GM21390 (cell line): ENCODE measurements around the gene HORMAD2.
"Not testable (repeated sequence)": the region's sequence is repeated elsewhere in the genome, so short reads cannot be mapped to it uniquely, and the experiment has no call there.

Experiments
- ATAC-seq: cut with Tn5 transposase; IDR thresholded peaks from one replicate; pipeline ENCODE4 v1.9.1; 2021; ENCODE audit not compliant: unreplicated experiment

The HORMAD2 gene

DNA sequence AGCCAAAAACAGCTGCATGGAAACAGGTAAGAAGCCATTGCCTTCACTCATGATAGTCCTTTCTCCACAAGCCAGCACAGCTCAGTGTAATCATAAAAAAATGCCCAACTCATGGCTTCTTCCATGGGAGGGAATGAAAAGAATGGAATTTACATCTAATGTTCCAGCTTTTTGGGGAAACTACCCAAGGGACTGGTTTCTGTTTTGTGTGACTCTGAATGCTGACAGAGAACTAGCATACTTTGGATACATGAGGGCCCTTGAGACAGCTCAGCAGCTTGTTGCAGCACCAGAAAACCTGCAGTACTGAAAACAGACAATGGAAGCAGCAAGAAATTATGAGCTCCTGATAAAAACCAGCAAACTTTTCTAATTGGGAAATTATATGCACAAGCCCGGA lies 24.2 kb upstream of the HORMAD2 start:
- ATAC-seq: no peak

DNA sequence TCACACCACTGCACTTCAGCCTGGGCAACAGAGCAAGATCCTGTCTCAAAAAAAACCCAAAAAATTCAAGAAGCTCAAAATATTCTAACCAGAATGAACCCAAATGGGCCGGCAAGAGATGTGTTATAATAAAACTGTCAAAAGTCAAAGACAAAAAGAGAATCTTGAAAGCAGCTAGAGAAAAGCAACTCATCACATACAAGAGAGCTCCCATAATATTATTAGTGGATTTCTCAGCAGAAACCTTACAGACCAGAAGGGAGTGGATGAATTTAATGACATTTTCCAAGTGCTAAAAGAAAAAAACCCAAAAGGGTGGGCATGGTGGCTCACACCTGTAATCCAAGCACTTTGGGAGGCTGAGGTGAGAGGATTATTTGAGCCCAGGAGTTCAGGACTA lies 22.9 kb upstream of the HORMAD2 start:
- ATAC-seq: no peak

DNA sequence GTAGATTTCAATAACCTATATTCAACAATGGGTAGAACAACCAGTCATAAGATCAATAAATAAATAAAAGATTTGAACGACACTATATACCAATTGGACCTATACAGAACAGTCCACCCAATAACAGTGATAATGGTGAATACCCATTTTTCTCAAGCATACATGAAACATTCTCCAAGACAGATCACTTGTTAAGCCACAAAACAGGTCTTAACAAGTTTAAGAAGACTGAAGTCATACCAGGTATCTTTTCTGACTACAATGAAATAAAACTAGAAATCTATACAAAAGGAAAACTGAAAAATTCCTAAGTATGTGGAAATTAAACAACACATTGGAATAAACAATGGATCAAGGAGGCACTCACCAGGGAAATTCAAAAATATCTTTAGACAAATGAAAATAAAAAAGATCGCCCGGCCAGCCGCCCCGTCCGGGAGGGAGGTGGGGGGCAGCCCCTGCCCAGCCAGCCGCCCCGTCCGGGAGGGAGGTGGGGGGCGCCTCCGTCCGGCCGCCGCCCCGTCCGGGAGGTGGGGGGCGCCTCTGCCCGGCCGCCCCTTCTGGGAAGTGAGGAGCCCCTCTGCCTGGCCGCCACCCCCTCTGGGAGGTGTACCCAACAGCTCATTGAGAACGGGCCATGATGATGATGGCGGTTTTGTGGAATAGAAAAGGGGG lies 20.8 kb upstream of the HORMAD2 start:
- ATAC-seq: not testable (repeated sequence)

DNA sequence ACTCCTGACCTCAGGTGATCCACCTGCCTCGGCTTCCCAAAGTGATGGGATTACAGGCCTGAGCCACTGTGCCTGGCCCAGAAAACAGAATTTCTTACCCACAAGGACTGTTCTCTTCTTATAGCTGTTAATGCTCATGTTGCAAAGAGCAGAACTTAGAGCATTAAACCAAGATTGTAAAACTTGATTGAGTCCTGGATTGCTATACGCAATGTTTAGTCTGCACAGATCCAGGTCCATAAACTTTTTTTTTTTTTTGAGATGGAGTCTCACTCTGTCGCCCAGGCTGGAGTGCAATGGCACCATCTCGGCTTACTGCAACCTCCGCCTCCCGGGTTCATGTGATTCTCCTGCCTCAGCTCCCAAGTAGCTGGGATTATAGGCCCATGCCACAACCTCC lies 19.2 kb upstream of the HORMAD2 start:
- ATAC-seq: not testable (repeated sequence)

DNA sequence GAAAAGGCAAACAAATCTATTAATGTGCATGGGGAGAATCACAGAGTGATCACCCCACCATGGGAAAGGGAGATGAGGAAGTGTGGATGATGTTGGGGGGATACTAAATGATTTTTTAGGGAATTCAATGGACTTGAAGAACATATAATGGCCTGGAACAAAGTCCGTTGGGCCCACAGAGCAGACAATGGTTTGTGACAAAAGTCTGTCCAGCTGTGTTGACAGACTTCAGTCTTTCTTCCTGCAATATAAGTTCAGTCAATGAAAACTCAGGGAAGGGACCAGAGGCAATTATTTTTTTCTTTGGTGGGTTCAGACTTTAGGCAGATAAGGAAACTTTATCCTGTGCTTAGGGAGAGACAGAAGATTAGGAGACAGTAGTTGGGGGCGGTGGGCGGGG lies 18.0 kb upstream of the HORMAD2 start:
- ATAC-seq: no peak

DNA sequence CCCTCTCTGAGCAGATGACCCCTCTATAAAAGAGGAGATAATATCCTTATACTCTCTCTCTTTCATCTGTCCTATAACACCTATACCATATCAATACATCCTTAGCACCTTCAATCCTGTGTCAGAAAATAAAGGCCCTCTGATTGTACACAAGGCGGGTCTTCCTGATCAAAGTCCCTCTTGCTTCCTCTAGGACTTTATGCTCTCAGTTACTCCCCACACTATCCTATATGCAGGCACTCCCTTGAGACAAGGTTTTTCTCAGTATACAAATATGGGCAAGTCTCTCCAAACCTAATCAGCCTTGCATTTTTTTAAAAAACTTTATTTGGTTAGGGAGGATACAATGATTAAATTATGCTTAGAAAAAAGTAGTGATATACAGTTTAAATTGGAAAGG lies 17.3 kb upstream of the HORMAD2 start:
- ATAC-seq: no peak

DNA sequence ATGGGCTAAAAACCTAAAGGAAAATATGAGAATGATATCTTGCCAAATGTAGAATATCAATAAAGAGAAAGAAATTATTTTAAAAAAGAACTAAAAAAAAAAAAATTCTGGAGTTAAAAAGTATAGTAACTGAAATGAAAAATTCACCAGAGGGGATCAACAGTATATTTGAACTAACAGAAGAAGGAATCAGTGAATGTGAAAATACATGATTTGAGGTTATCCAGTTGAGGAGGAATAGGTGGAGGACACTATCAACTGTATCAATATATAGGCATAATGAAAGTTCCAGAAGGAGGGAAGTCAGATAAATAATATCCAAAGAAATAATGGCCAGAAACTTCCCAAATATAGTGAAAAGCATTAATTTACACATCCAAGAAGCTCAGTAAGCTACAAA lies 16.1 kb upstream of the HORMAD2 start:
- ATAC-seq: no peak

DNA sequence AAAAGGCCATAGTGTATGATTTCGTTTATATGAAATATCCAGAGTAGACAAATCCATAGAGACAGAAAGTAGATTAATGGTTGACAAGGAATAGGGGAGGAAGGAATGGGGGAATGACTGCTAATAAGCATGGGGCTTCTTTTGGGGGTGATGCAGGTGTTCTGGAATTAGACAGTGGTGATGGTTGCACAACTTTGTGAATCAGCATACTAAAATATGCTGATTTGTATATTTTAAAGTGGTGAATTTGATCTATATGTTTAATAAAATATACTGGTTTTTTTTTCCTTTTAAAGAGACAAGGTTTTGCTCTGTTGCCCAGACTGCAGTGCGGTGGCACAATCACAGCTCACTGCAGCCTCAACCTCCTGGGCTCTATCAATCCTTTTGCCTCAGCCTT lies 6.5 kb upstream of the HORMAD2 start:
- no peak for ATAC-seq

DNA sequence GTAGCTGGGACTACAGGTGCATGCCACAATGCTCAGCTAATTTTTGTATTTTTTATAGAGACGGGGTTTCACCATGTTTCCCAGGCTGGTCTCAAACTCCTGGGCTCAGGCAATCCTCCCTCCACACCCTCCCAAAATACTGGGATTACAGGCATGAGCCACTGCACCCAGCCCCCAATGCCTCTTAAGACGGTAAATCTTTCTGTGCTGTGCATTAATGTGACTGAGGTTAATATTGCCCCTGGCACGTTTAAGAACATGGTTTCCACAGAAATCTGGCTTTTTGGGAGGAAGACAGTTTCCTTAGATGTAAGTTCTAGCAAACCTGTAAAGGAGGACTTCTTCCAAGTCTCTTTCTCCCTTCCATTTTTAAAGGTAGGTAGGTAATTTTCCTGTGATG lies 6.1 kb upstream of the HORMAD2 start:
- ATAC-seq: no peak

DNA sequence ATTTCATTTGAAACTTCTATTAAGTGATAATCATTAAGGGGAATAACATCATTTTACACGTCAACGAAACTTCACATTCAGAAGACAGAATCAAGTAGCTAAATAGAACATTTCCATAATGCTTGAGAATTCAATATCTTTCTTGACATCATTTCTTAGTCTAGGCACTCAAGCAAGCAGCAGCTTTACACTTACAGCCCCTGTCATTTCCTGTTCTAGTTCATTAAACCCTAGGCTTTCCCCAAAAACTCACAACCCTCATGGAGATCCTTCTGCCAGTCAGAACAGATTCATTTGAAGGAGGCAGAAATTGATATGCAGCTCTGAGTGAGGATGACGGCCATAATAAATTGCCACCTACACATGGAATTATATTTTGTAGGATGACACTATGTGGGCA lies 5.3 kb upstream of the HORMAD2 start:
- no peak for ATAC-seq

DNA sequence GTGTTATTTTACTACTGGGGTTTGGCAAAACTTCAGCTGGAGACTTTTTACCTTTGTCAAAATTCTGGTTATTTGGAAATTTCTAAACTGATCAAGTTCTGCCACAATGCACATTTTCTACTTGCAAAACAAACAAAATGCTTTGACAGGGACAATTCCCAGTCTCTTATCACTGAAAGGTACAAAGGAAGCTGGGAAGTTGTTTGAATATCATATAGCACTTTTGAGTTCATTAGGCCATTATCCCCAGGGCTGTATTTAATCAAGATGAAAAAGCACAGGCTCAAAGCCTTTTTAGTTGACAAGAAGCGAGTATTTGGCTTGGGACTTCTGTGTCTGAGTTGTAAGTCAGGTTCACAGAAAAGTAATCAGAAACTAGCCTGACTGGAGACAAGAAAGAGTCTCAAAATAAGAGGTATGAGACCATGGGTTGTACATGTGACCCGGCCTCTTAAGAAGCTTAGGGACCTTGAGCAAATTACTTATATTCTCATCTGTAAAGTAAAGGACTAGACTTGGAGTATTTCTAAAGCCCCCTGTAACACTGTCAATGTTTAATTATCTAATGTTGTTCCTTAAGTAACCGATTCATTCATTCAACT lies 2.9 kb upstream of the HORMAD2 start:
- no peak for ATAC-seq

DNA sequence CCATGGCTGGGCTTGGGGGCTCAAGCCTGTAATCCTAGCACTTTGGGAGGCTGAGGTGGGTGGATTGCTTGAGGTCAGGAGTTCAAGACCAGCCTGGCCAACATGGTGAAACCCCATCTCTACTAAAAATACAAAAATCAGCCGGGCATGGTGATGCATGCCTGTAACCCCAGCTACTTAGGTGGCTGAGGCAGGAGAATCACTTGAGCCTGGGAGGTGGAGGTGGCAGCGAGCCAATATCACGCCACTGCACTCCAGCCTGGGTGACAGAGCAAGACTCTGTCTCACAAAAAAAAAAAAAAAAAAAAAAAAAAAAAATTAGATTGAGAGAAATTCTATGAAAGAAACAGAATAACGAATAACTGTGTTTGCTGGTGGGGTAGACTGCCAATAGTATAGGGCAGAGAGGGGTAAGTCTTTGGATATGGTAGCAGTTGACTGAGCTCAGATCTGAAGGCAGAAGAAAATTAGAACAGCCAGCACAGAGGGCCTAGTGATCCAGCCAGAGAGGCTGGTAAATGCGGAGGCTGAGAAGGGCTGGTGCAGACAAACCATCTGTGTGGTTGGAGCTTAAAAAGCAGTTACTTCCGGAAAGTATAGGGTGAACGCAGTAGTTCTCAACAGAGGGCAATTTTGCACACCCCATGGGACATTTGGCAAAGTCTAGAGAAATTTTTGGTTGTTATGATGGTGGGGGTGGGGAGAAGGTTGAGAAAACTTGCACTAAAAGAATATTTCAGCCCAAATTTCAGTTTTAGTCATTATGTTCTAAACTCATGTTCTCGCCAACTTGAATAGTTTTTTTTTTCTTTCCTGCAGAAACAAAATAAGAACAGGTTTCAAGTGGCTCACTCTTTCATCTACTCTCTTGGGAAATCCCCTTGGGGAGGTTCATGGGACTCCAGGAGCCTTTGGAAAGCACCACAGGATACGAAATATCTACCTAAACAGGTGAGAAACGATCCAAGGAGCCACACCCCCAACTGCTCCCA lies 1.6 kb upstream of the HORMAD2 start:
- ATAC-seq: no peak

DNA sequence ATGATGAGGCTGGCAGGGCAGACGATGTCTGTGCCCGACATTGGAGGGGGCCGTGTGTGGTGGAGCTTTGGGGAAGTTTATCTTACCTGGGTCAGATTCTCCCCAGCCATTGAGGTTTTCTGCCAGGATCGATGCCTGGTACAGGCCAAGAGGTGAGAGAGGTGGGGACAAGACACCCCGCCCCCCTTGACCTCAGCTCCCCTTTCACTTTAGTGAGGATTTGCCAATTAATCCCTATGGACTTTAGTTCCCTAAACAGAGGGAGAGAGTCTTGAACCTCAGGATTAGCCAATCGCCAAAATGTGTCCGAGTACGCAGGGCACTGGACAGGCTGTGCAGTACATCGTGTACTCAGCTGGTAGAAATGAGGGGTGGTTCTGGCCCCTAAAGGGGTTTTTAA lies 541 bp downstream of the HORMAD2 start:
- ATAC-seq: no peak

DNA sequence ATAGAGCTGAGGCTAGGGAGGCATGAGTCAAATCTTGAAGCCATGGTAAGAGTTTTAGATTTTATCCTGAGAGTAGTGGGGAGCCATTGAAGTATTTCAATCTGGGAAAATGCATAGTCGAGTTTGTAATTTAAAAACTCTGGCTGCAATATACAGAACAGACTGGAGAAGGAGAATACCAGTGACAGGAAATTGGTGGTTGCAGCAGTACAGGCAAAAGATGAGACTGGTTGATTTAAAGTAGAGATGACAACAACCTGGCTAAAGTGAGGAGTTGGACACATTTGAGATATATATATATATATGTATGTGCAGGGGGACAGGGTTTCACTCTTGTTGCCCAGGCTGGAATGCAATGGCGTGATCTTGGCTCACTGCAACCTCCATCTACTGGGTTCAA lies 6.2 kb downstream of the HORMAD2 start:
- no peak for ATAC-seq

DNA sequence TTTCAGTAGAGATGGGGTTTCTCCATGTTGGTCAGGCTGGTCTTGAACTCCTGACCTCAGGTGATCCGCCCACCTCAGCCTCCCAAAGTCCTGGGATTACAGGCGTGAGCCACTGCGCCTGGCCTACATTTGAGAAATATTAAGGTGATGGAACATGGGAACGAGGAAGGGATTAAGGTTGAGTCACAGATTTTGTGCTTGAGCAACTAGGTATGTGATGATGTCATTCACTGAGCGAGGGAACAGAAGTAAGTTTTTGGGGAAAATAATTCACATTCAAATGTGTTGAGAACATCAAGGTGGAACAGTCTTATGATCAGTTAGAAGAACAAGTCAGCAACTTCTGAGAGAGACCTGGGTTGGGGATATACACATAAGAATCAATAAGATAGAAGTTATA lies 6.8 kb downstream of the HORMAD2 start:
- ATAC-seq: not testable (repeated sequence)

DNA sequence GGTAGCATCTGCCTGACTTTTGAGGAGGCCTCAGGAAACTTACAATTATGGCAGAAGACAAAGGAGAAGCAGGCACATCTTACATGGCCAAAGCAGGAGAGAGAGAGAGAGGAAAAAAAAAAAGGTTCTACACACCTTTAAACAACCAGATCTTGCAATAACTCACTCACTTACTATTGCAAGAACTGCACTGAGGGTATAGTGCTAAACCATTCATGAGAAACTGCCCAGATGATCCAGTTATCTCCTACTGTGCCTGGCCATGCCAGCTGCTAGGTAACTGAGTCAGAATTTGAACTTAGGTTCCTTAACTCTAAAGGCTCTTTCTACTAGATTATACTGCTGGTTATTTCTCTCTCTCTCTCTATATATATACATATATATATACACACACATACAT lies 7.3 kb downstream of the HORMAD2 start:
- no peak for ATAC-seq

DNA sequence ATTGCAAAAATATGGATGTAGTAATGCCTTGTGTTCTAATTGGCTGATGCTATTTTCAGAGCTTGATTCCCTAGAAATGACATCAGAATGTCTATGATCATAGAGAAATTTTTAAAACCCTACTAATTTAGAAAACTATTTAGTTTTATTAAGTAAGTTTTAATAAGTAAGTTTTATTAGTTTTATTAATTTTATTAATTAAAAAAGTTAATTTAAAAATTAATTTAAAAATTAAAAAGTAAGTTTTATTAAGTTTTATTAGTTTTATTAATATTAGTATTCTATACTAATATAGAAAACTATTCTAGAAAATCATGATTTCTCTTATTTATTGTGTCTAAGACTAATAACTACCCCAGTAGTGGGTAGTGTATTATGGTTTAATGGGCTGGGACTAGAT lies 8.2 kb downstream of the HORMAD2 start:
- ATAC-seq: no peak

DNA sequence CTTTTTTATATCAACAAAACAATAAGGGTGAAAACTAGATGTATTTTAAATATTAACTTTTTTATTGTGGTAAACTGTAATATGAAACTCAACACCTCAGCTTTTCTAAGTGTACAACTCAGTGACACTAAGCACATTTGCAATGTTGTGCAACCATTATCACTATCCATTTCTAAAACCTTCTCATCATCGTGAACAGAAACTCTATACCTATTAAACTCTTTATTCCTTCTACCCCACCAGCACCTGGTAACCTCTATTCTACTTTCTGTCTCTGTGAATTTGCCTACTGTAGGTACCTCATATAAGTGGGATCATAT lies 9.4 kb downstream of the HORMAD2 start:
- ATAC-seq: no peak

DNA sequence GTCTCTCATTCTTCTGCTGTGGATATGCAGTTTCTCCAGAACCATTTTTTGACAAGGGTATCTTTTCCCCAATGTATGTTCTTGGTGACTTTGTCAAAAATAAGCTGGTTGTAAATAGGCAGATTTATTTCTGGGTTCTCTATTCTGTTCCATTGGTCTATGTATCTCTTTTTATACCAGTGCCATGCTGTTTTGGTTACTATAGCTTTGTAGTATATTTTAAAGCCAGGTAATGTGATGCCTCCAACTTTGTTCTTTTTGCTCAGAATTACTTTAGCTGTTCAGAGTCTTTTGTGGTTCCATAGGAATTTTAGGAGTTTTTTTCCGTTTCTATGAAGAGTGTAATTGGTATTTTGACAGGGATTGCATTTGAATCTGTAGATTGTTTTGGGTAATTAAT lies 12.4 kb downstream of the HORMAD2 start:
- ATAC-seq: no peak

DNA sequence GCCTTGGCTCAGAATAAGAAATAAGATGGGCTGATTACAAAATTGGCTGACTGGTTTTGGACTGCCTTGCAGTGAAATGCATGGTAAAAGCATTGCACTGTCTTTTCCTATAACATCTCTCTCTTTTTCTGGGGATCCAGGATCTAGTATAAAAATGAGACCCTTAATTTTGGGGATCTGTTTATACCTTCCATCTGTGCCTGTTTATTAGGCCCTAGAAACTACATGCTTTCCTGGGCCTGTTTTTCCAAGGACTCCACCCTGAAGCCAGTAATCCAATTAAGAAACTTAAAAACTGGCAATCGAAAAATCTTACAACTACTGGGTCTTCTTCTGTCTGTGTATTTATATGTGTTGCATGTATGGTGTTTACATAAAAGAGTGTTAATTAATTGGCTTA lies 14.5 kb downstream of the HORMAD2 start:
- ATAC-seq: no peak

DNA sequence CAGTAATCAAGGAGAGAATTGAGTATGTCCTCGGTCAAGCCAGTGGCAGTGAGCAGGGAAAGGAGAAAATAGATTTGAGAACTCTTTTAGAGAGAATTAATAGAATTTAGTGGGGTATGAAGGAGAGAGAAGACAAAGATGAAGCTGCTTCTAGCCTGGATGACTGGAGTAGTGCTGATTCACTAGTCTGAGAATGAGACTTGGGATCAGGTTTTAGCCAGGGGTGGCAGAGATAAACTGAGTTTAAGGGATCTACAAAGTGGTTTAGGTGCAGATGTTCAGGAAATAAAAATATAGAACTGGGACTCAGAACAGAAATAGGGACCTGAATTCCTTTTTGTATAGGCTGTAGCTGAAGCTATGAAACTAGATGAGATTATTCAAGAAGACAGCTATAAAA lies 17.6 kb downstream of the HORMAD2 start:
- no peak for ATAC-seq

DNA sequence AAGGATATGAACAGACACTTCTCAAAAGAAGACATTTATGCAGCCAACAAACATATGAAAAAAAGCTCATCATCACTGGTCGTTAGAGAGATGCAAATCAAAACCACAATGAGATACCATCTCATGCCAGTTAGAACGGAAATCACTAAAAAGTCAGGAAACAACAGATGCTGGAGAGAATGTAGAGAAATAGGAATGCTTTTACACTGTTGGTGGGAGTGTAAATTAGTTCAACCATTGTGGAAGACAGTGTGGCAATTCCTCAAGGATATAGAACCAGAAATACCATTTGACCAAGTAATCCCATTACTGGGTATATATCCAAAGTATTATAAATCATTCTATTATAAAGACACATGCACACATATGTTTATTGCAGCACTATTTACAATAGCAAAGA lies 20.5 kb downstream of the HORMAD2 start:
- not testable (repeated sequence) for ATAC-seq
